PC-3 (cell line): ENCODE results near the gene HLA-A. TPM values are rescaled to one million over a fixed set of nuclear protein-coding genes. Genes with fewer than 3 reads are reported as not detected.

Source experiments
- ATAC-seq: fragments of 200-7000 bp; cut with Tn5 transposase; 2 replicates; pipeline ENCODE4 v1.9.1; 2020; ENCODE audit warnings: mild to moderate bottlenecking, moderate library complexity
- BruUV-seq: library from RNA; stranded (reverse); fragments of 400-500 nt; replicated peaks from 2 replicates; lab custom pipeline; 2021; lab: Mats Ljungman, UMichigan
- CTCF ChIA-PET: fragments of 300-600 bp; sonication (Branson Sonifier 250); formaldehyde crosslinking; loops from one replicate; lab custom pipeline; 2022; ENCODE audit warnings: antibody characterized with exemption; lab: Charles Lee
- POLR2A ChIA-PET: fragments of 300-600 bp; sonication (Branson Sonifier 250); formaldehyde crosslinking; loops from one replicate; lab custom pipeline; 2022; ENCODE audit warnings: antibody characterized with exemption; ENCODE audit not compliant: unreplicated experiment; lab: Charles Lee
- DNase-seq: peaks from one replicate; pipeline ENCODE4 v3.0.0-alpha.2; 2015
- H2AFZ ChIP-seq: fragments of 300-600 bp; sonication (generic); 2 replicates; pipeline ENCODE4 v1.6.0; 2016; ENCODE audit warnings: antibody characterized with exemption, low read length
- H3F3A ChIP-seq: fragments of 300-600 bp; sonication (generic); one replicate; pipeline ENCODE4 v1.6.0; 2017; ENCODE audit warnings: antibody characterized with exemption, low read length, control low read depth, mild to moderate bottlenecking; ENCODE audit not compliant: unreplicated experiment
- H3K27ac ChIP-seq: fragments of 300-600 bp; sonication (generic); 2 replicates; pipeline ENCODE4 v1.5.1; 2016; ENCODE audit warnings: mild to moderate bottlenecking, low read length
- H3K27me3 ChIP-seq: fragments of 300-600 bp; sonication (generic); 2 replicates; pipeline ENCODE4 v1.6.1; 2016; ENCODE audit warnings: low read length, mixed read lengths
- H3K36me3 ChIP-seq: fragments of 300-600 bp; sonication (generic); 2 replicates; pipeline ENCODE4 v1.6.1; 2016; ENCODE audit warnings: low read depth, mixed run types, low read length, mixed read lengths
- H3K4me1 ChIP-seq: fragments of 300-600 bp; sonication (generic); 2 replicates; pipeline ENCODE4 v1.5.1; 2016; ENCODE audit warnings: low read length; ENCODE audit not compliant: insufficient read depth
- H3K4me2 ChIP-seq: fragments of 300-600 bp; sonication (generic); 2 replicates; pipeline ENCODE4 v1.6.0; 2016; ENCODE audit warnings: low read length
- H3K4me3 ChIP-seq: fragments of 300-600 bp; sonication (generic); 2 replicates; pipeline ENCODE4 v1.5.1; 2016; ENCODE audit warnings: mild to moderate bottlenecking, low read length, mixed read lengths
- H3K79me2 ChIP-seq: fragments of 300-600 bp; sonication (generic); 2 replicates; pipeline ENCODE4 v1.6.1; 2017; ENCODE audit warnings: low read length, mixed read lengths
- H3K9ac ChIP-seq: fragments of 300-600 bp; sonication (generic); 2 replicates; pipeline ENCODE4 v1.6.0; 2016; ENCODE audit warnings: mild to moderate bottlenecking, low read length
- H3K9me2 ChIP-seq: fragments of 300-600 bp; sonication (generic); replicated peaks from 2 replicates; pipeline ENCODE4 v1.6.1; 2016; ENCODE audit warnings: mixed run types, low read length, mixed read lengths
- H3K9me3 ChIP-seq: fragments of 300-600 bp; sonication (generic); 2 replicates; pipeline ENCODE4 v1.6.1; 2016; ENCODE audit warnings: low read length, mixed read lengths
- H4K20me1 ChIP-seq: fragments of 300-600 bp; sonication (generic); 2 replicates; pipeline ENCODE4 v1.6.1; 2016; ENCODE audit warnings: low read length, mixed read lengths
- CTCF ChIP-seq: fragments of 300-600 bp; sonication (generic); conservative IDR thresholded peaks from 2 replicates; pipeline ENCODE4 v1.5.1; 2017; ENCODE audit warnings: antibody characterized with exemption, low read depth, mild to moderate bottlenecking, low read length
- EZH2 ChIP-seq: fragments of 300-600 bp; sonication (generic); IDR thresholded peaks from one replicate; pipeline ENCODE4 v1.6.1; 2017; ENCODE audit warnings: antibody characterized with exemption, mild to moderate bottlenecking, low read length; ENCODE audit not compliant: unreplicated experiment
- EZH2phosphoT487 ChIP-seq: fragments of 300-600 bp; sonication (generic); IDR thresholded peaks from 2 replicates; pipeline ENCODE4 v1.6.1; 2018; ENCODE audit warnings: mild to moderate bottlenecking, antibody characterized with exemption, low read length, borderline replicate concordance
- intact Hi-C: fragments of 100-400 bp; cut with micrococcal nuclease; formaldehyde crosslinking; loops from 2 replicates; pipeline ENCODE4 v1.9.0; 2023
- total RNA-seq: library from RNA; depleted of rRNA; stranded (reverse); fragments of >200 nt; gene quantifications from 2 replicates; pipeline ENCODE4 v1.2.3, GENCODE V29; 2014

HLA-A gene
- total RNA-seq, 1 experiment from 2014 or later = 426 TPM

GRCh38 chr6:29925321-29925720 lies 17.0 kb upstream of the HLA-A start:
- ATAC-seq (no peak), DNase-seq (no peak)
- Histone ChIP-seq H3K9me3 (no peaks in the 10 kb centered on the region), H3K36me3 (no peaks in the 10 kb centered on the region), H3K27me3 (no peaks in the 10 kb centered on the region), H3F3A (no peaks in the 10 kb centered on the region), H3K4me1 (no peaks in the 10 kb centered on the region), H3K79me2 (no peaks in the 10 kb centered on the region), H3K27ac (no peak overlapping the region), H3K4me2 (no peak overlapping the region), H2AFZ (no peak overlapping the region), H4K20me1 (no peaks in the 10 kb centered on the region), H3K9ac (no peak overlapping the region), H3K4me3 (no peak overlapping the region), H3K9me2 (no peaks in the 10 kb centered on the region)
- TF ChIP-seq EZH2phosphoT487 (no peak), EZH2 (no peak), CTCF (no peak)
- POLR2A ChIA-PET = no interaction called here
- BruUV-seq = no TSS peak
- CTCF ChIA-PET = no interaction called here
- intact Hi-C loops = no loop called here

GRCh38 chr6:29925727-29926412 lies 16.5 kb upstream of the HLA-A start:
- POLR2A ChIA-PET = no interaction called here
- no peak for ATAC-seq

More at GRCh38 chr6:29925727-29926412, 16.5 kb upstream of the HLA-A start:
- Histone ChIP-seq H3K4me3 (no peak overlapping the region), H3F3A (no peaks in the 10 kb centered on the region), H3K79me2 (no peaks in the 10 kb centered on the region), H3K9ac (no peak overlapping the region), H3K4me1 (no peaks in the 10 kb centered on the region), H3K9me3 (no peaks in the 10 kb centered on the region), H3K4me2 (no peak overlapping the region), H3K36me3 (no peaks in the 10 kb centered on the region), H2AFZ (no peak overlapping the region), H3K27ac (no peak overlapping the region), H4K20me1 (no peaks in the 10 kb centered on the region), H3K9me2 (no peaks in the 10 kb centered on the region), H3K27me3 (no peaks in the 10 kb centered on the region)
- no TSS peak for BruUV-seq
- no peak for DNase-seq
- intact Hi-C loops = no loop called here
- TF ChIP-seq CTCF (no peak), EZH2phosphoT487 (no peak), EZH2 (no peak)
- CTCF ChIA-PET = no interaction called here
